ENCODE data around the gene CCND2.

Gene CCND2

DNA sequence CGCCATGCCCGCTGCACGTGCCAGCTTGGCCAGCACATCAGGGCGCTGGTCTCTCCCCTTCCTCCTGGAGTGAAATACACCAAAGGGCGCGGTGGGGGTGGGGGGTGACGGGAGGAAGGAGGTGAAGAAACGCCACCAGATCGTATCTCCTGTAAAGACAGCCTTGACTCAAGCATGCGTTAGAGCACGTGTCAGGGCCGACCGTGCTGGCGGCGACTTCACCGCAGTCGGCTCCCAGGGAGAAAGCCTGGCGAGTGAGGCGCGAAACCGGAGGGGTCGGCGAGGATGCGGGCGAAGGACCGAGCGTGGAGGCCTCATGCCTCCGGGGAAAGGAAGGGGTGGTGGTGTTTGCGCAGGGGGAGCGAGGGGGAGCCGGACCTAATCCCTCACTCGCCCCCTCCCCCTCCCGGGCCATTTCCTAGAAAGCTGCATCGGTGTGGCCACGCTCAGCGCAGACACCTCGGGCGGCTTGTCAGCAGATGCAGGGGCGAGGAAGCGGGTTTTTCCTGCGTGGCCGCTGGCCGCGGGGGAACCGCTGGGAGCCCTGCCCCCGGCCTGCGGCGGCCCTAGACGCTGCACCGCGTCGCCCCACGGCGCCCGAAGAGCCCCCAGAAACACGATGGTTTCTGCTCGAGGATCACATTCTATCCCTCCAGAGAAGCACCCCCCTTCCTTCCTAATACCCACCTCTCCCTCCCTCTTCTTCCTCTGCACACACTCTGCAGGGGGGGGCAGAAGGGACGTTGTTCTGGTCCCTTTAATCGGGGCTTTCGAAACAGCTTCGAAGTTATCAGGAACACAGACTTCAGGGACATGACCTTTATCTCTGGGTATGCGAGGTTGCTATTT lies 914 bp upstream of the CCND2 start (continued):
- TF ChIP-seq ZFP37 (tag by site-specific recombination; IDR thresholded peaks at IDR 0.05), result peak; percentile 76; the same call in 1 of the 2 replicates
- no peak for TF ChIP-seq SCRT2 (tag by site-specific recombination; IDR thresholded peaks at IDR 0.05)
- no peak for TF ChIP-seq OVOL3 (tag by site-specific recombination; IDR thresholded peaks at IDR 0.05)
- 0 out of 2 replicates have a peak, but pooled peaks have one; percentile 41 for TF ChIP-seq REPIN1 (tag by site-specific recombination; IDR thresholded peaks at IDR 0.05; ENCODE audit: low read depth)
- TF ChIP-seq ZNF416 (tag by site-specific recombination; IDR thresholded peaks at IDR 0.05), result no peak
- TF ChIP-seq YY2 (tag by site-specific recombination; IDR thresholded peaks at IDR 0.05), result peak; percentile 20; the same call in 1 of the 2 replicates
- peak; percentile 84 for TF ChIP-seq ZNF398 (tag by site-specific recombination; IDR thresholded peaks at IDR 0.05)
- TF ChIP-seq ZNF362 (tag by site-specific recombination; IDR thresholded peaks at IDR 0.05), result no peak
- no peak for TF ChIP-seq ZFP3 (tag by site-specific recombination; IDR thresholded peaks at IDR 0.05; ENCODE audit: low read depth)
- no peak for TF ChIP-seq ZNF549 (tag by site-specific recombination; IDR thresholded peaks at IDR 0.05)
- TF ChIP-seq ZBTB8A (tag by site-specific recombination; IDR thresholded peaks at IDR 0.05), result peak; percentile 76
- TF ChIP-seq ZNF239 (tag by site-specific recombination; IDR thresholded peaks at IDR 0.05), result no peak
- TF ChIP-seq, protein P1, sequence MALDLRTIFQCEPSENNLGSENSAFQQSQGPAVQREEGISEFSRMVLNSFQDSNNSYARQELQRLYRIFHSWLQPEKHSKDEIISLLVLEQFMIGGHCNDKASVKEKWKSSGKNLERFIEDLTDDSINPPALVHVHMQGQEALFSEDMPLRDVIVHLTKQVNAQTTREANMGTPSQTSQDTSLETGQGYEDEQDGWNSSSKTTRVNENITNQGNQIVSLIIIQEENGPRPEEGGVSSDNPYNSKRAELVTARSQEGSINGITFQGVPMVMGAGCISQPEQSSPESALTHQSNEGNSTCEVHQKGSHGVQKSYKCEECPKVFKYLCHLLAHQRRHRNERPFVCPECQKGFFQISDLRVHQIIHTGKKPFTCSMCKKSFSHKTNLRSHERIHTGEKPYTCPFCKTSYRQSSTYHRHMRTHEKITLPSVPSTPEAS (tag by site-specific recombination; IDR thresholded peaks at IDR 0.05), result no peak; the same call in 1 of the 2 replicates
- TF ChIP-seq ZNF624 (tag by site-specific recombination; IDR thresholded peaks at IDR 0.05), result no peak
- peak; percentile 62 for TF ChIP-seq PRDM1 (tag by site-specific recombination; IDR thresholded peaks at IDR 0.05)
- no peak for TF ChIP-seq INSM2 (tag by site-specific recombination; IDR thresholded peaks at IDR 0.05)
- peak; percentile 59 for TF ChIP-seq GLIS1 (tag by site-specific recombination; IDR thresholded peaks at IDR 0.05)
- TF ChIP-seq ZSCAN30 (tag by site-specific recombination; IDR thresholded peaks at IDR 0.05), result peak; percentile 90
- no peak for TF ChIP-seq ZNF18 (tag by site-specific recombination; IDR thresholded peaks at IDR 0.05)
- TF ChIP-seq ZNF677 (tag by site-specific recombination; IDR thresholded peaks at IDR 0.05), result no peak
- TF ChIP-seq ZNF146 (tag by site-specific recombination; IDR thresholded peaks at IDR 0.05), result no peak
- peak; percentile 95 for TF ChIP-seq GLIS2 (tag by site-specific recombination; IDR thresholded peaks at IDR 0.05)
- TF ChIP-seq, protein P2, sequence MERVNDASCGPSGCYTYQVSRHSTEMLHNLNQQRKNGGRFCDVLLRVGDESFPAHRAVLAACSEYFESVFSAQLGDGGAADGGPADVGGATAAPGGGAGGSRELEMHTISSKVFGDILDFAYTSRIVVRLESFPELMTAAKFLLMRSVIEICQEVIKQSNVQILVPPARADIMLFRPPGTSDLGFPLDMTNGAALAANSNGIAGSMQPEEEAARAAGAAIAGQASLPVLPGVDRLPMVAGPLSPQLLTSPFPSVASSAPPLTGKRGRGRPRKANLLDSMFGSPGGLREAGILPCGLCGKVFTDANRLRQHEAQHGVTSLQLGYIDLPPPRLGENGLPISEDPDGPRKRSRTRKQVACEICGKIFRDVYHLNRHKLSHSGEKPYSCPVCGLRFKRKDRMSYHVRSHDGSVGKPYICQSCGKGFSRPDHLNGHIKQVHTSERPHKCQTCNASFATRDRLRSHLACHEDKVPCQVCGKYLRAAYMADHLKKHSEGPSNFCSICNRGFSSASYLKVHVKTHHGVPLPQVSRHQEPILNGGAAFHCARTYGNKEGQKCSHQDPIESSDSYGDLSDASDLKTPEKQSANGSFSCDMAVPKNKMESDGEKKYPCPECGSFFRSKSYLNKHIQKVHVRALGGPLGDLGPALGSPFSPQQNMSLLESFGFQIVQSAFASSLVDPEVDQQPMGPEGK (tag by site-specific recombination; IDR thresholded peaks at IDR 0.05), result peak; percentile 95
- TF ChIP-seq ZXDB (tag by site-specific recombination; IDR thresholded peaks at IDR 0.05), result peak; percentile 96
- no peak for TF ChIP-seq ZNF155 (tag by site-specific recombination; IDR thresholded peaks at IDR 0.05)
- TF ChIP-seq ZNF211 (tag by site-specific recombination; IDR thresholded peaks at IDR 0.05; ENCODE audit: low read depth), result no peak
- TF ChIP-seq TSHZ1 (tag by site-specific recombination; IDR thresholded peaks at IDR 0.05; ENCODE audit: borderline replicate concordance), result no peak

Data from HEK293 (cell line).